Measurements from ENCODE around the gene ATP8B3. TPM values are rescaled to one million over a fixed set of nuclear protein-coding genes. Genes with fewer than 3 reads are reported as not detected.

The ATP8B3 gene, protein sequence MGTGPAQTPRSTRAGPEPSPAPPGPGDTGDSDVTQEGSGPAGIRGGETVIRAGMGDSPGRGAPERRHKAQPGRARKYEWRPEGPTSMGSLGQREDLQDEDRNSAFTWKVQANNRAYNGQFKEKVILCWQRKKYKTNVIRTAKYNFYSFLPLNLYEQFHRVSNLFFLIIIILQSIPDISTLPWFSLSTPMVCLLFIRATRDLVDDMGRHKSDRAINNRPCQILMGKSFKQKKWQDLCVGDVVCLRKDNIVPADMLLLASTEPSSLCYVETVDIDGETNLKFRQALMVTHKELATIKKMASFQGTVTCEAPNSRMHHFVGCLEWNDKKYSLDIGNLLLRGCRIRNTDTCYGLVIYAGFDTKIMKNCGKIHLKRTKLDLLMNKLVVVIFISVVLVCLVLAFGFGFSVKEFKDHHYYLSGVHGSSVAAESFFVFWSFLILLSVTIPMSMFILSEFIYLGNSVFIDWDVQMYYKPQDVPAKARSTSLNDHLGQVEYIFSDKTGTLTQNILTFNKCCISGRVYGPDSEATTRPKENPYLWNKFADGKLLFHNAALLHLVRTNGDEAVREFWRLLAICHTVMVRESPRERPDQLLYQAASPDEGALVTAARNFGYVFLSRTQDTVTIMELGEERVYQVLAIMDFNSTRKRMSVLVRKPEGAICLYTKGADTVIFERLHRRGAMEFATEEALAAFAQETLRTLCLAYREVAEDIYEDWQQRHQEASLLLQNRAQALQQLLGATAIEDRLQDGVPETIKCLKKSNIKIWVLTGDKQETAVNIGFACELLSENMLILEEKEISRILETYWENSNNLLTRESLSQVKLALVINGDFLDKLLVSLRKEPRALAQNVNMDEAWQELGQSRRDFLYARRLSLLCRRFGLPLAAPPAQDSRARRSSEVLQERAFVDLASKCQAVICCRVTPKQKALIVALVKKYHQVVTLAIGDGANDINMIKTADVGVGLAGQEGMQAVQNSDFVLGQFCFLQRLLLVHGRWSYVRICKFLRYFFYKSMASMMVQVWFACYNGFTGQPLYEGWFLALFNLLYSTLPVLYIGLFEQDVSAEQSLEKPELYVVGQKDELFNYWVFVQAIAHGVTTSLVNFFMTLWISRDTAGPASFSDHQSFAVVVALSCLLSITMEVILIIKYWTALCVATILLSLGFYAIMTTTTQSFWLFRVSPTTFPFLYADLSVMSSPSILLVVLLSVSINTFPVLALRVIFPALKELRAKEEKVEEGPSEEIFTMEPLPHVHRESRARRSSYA (N-terminal part only)
- 2.3 to 3.4 TPM (median 3.1 TPM) in 5 replicates for total RNA-seq (2022; extraction: Qiagen RNA extraction)

DNA sequence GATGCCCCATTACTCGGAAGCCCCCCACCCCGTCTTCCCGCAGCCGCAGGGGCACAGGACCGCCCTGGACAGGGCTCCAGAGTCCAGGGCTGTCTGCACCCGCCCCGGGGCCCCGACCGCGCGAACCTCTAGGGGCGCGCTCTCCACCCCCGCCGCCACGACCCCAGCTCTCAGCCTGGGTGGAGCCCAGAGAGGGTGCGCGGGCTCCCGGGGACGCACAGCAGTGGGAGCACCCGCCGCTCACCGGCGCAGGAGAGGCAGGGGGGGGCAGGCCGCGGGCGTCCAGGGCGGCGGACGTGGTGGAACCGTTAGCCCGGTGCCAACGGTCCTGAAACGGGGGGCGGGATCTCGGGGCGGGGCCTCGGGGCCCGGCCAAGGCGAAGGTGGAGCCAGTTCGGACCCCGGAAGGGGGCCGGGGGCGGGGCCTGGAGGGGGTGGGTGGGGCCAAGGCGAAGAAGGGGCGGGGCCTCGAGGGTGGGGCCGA, at the start of gene ATP8B3:
TSS of gene ATP8B3 (minus strand) at position 335 of the 484 bp plus-strand sequence. CDS start 540 bp downstream, outside the sequence.

GRCh38 chr19:1848399-1849131, 36.5 kb upstream of the ATP8B3 start, which contains the start of gene REXO1:
TSS of gene REXO1 (minus strand) at chr19:1848483. CDS start at chr19:1848358, 125 bp downstream.

DNA sequence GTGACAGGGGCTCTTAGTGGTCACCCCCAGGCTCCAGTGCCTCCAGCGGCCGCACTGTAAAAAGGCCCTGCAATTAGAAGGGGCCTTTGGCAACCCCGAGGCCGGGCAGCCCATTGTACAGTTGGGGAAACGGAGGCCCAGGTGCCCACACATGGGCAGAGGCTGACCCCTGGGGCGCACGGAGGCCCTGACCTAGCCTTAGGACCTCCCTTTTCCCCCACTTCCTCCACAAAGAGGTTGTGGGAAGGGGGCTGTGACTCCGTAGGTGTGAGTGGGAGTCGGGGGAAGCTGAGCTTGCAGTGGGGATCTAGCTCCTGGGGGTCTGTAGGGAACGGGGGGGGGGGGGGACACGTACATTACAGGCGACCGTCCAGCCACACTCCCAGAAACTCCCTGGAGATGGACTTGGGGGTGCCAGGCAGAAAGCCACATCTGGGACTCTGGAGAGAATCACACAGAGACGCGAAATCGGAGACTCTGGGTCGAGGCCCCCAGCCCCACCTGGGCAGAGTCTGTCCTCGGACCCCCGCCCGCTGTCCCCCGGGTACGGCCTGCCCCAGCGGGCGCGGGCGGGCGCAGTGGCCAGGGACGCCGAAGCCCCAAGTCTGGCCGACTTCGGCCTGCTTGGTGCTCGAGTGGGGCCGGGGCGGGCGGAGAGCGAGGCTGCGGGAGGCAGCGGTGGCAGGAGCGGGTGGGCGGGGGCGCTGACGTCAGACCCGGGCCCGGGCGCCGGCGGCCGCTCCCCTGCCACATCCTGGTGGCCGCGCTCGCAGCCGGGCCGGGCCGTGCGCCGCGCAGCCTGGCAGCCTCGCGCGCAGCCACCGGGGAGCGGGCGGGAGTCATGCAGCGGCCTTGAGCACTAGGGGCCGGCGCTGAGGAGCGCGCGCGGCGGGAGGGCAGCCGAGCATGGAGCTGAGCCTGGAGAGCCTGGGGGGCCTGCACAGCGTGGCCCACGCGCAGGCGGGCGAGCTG, 59.0 kb downstream of the ATP8B3 start, which contains the start of gene ONECUT3:
TSS of gene ONECUT3 (plus strand) at position 750 of the 972 bp plus-strand sequence. CDS start at position 907, 157 bp downstream.

Other genes starting within 250 kb of the ATP8B3 start
- 5.9 to 13.5 TPM (median 12.5 TPM) in 5 replicates for gene MEX3D, start 244.0 kb downstream of the ATP8B3 start, total RNA-seq (2022; extraction: Qiagen RNA extraction)
- 32.8 to 54.3 TPM (median 44.6 TPM) in 5 replicates for gene MBD3, start 219.4 kb downstream of the ATP8B3 start, total RNA-seq (2022; extraction: Qiagen RNA extraction)
- gene UQCR11, start 206.8 kb downstream of the ATP8B3 start, total RNA-seq (2022; extraction: Qiagen RNA extraction), result 87.9 to 189 TPM (median 174 TPM) in 5 replicates
- 48.3 to 69.6 TPM (median 64.1 TPM) in 5 replicates for gene TCF3, start 159.7 kb downstream of the ATP8B3 start, total RNA-seq (2022; extraction: Qiagen RNA extraction)
- not detected in 5 replicates for gene ONECUT3, start 58.8 kb downstream of the ATP8B3 start, total RNA-seq (2022; extraction: Qiagen RNA extraction)
- 16.2 to 22.4 TPM (median 19.6 TPM) in 5 replicates for gene REXO1, start 36.2 kb upstream of the ATP8B3 start, total RNA-seq (2022; extraction: Qiagen RNA extraction)
- 15.3 to 31.0 TPM (median 28.4 TPM) in 5 replicates for gene KLF16, start 51.3 kb upstream of the ATP8B3 start, total RNA-seq (2022; extraction: Qiagen RNA extraction)
- 18.7 to 38.9 TPM (median 37.7 TPM) in 5 replicates for gene ABHD17A, start 73.2 kb upstream of the ATP8B3 start, total RNA-seq (2022; extraction: Qiagen RNA extraction)
- 2.4 to 6.7 TPM (median 5.2 TPM) in 5 replicates for gene ADAT3, start 93.1 kb upstream of the ATP8B3 start, total RNA-seq (2022; extraction: Qiagen RNA extraction)
- 46.8 to 62.0 TPM (median 49.1 TPM) in 5 replicates for gene SCAMP4, start 93.1 kb upstream of the ATP8B3 start, total RNA-seq (2022; extraction: Qiagen RNA extraction)
- gene CSNK1G2, start 128.9 kb upstream of the ATP8B3 start, total RNA-seq (2022; extraction: Qiagen RNA extraction), result 37.4 to 53.6 TPM (median 52.0 TPM) in 5 replicates
- gene BTBD2, start 203.4 kb upstream of the ATP8B3 start, total RNA-seq (2022; extraction: Qiagen RNA extraction), result 31.4 to 46.2 TPM (median 43.0 TPM) in 5 replicates
- gene MKNK2, start 239.0 kb upstream of the ATP8B3 start, total RNA-seq (2022; extraction: Qiagen RNA extraction), result 44.0 to 82.2 TPM (median 69.2 TPM) in 5 replicates